Fibroblast of mammary gland (primary cell): Measurements from ENCODE around the gene PDSS2.
"Not testable (repeated sequence)": the region's sequence is repeated elsewhere in the genome, so short reads cannot be mapped to it uniquely, and the experiment has no call there.

Experiments used
- DNase-seq: peaks from one replicate; pipeline ENCODE4 v3.0.0-alpha.2; 2010; ENCODE audit warnings: low read depth
- H3K4me3 ChIP-seq: 2 replicates; pipeline ENCODE4 v1.5.1; 2011; ENCODE audit warnings: low read depth, mild to moderate bottlenecking, low read length, moderate library complexity; ENCODE audit not compliant: control insufficient read depth
- CTCF ChIP-seq: conservative IDR thresholded peaks from 2 replicates; pipeline ENCODE4 v1.5.1; 2011; ENCODE audit warnings: low read depth, low read length, inconsistent platforms; ENCODE audit not compliant: control insufficient read depth, insufficient read depth

The PDSS2 gene

GRCh38 chr6:107318100-107318736 lies 141.1 kb downstream of the PDSS2 start:
- peak; percentile 72 for DNase-seq
- TF ChIP-seq CTCF, result peak; percentile 91
- H3K4me3 ChIP-seq, result no peak overlapping the region

GRCh38 chr6:107315114-107315513 lies 144.2 kb downstream of the PDSS2 start:
- no peak for TF ChIP-seq CTCF
- DNase-seq, result no peak
- H3K4me3 ChIP-seq, result no peak overlapping the region

- no peak for TF ChIP-seq CTCF
- H3K4me3 ChIP-seq, result no peak overlapping the region
- DNase-seq, result no peak
Measured at GRCh38 chr6:107314531-107314939, 144.8 kb downstream of the PDSS2 start.

GRCh38 chr6:107313776-107314175 lies 145.6 kb downstream of the PDSS2 start:
- no peak overlapping the region for H3K4me3 ChIP-seq
- no peak for TF ChIP-seq CTCF

GRCh38 chr6:107310362-107310761 lies 149.0 kb downstream of the PDSS2 start:
- no peak for TF ChIP-seq CTCF
- no peak overlapping the region for H3K4me3 ChIP-seq
- no peak for DNase-seq

More at GRCh38 chr6:107313776-107314175, 145.6 kb downstream of the PDSS2 start:
- DNase-seq, result no peak

- H3K4me3 ChIP-seq, result no peak overlapping the region
- DNase-seq, result no peak
- no peak for TF ChIP-seq CTCF
Measured at GRCh38 chr6:107308677-107309076, 150.7 kb downstream of the PDSS2 start.

- not testable (repeated sequence) for H3K4me3 ChIP-seq
- peak; percentile 40 for DNase-seq
Measured at GRCh38 chr6:107305994-107306393, 153.4 kb downstream of the PDSS2 start.
